Muscle layer of duodenum (tissue), 2 donors: ENCODE data around the gene DGKI.

Experiments used
- H3K27ac ChIP-seq: one replicate; pipeline ENCODE4 v1.7.0; 2013; ENCODE audit warnings: mild to moderate bottlenecking, low read length
- H3K27me3 ChIP-seq: one replicate; pipeline ENCODE4 v1.7.0; 2013; ENCODE audit warnings: low read depth, mild to moderate bottlenecking, control low read depth, low read length
- H3K36me3 ChIP-seq, 2 donors: one replicate each; pipeline ENCODE4 v1.7.0; 2013; ENCODE audit warnings: low read length in 2 of 2, control low read depth in 1 of 2, mild to moderate bottlenecking in 1 of 2; ENCODE audit not compliant: insufficient read depth in 2 of 2, control insufficient read depth in 1 of 2
- H3K4me1 ChIP-seq, 2 donors: one replicate each; pipeline ENCODE4 v1.7.0; 2013; ENCODE audit warnings: low read length in 2 of 2, mild to moderate bottlenecking in 2 of 2, control low read depth in 1 of 2, moderate library complexity in 1 of 2; ENCODE audit not compliant: insufficient read depth in 2 of 2, control insufficient read depth in 1 of 2
- H3K4me3 ChIP-seq, 2 donors: one replicate each; pipeline ENCODE4 v1.7.0; 2013; ENCODE audit warnings: low read length in 2 of 2, low read depth in 1 of 2, mild to moderate bottlenecking in 1 of 2
- H3K9me3 ChIP-seq, 2 donors: one replicate each; pipeline ENCODE4 v1.7.0; 2013; ENCODE audit warnings: low read length in 2 of 2, control low read depth in 1 of 2, mild to moderate bottlenecking in 1 of 2; ENCODE audit not compliant: control insufficient read depth in 1 of 2
- donor health status: healthy.

The DGKI gene

GRCh38 chr7:137696376-137696775, 150.4 kb downstream of the DGKI start:
- Histone ChIP-seq H3K4me1 (no peaks in the 10 kb centered on the region), H3K4me3 (no peak overlapping the region), H3K27me3 (no peaks in the 10 kb centered on the region), H3K27ac (no peak overlapping the region), H3K9me3 (no peaks in the 10 kb centered on the region), H3K36me3 (no peaks in the 10 kb centered on the region)

GRCh38 chr7:137695942-137696341, 150.8 kb downstream of the DGKI start:
- H3K36me3 ChIP-seq: no peaks in the 10 kb centered on the region
- no peaks in the 10 kb centered on the region for H3K4me1 ChIP-seq
- H3K4me3 ChIP-seq: no peak overlapping the region
- H3K27ac ChIP-seq: no peak overlapping the region
- H3K9me3 ChIP-seq: no peaks in the 10 kb centered on the region
- H3K27me3 ChIP-seq: no peaks in the 10 kb centered on the region

- no peaks in the 10 kb centered on the region for H3K36me3 ChIP-seq
- H3K27ac ChIP-seq: no peak overlapping the region
- no peaks in the 10 kb centered on the region for H3K9me3 ChIP-seq
- H3K4me3 ChIP-seq: no peak overlapping the region
- H3K27me3 ChIP-seq: no peaks in the 10 kb centered on the region
- H3K4me1 ChIP-seq: no peaks in the 10 kb centered on the region
Observed at GRCh38 chr7:137695494-137695893, 151.3 kb downstream of the DGKI start.

GRCh38 chr7:137694405-137694804, 152.4 kb downstream of the DGKI start:
- no peak overlapping the region for H3K4me3 ChIP-seq
- H3K36me3 ChIP-seq: no peaks in the 10 kb centered on the region
- no peaks in the 10 kb centered on the region for H3K27me3 ChIP-seq
- H3K27ac ChIP-seq: no peak overlapping the region
- H3K9me3 ChIP-seq: no peaks in the 10 kb centered on the region
- H3K4me1 ChIP-seq: no peaks in the 10 kb centered on the region

GRCh38 chr7:137692399-137692798, 154.4 kb downstream of the DGKI start:
- no peak overlapping the region for H3K4me3 ChIP-seq
- no peaks in the 10 kb centered on the region for H3K4me1 ChIP-seq
- H3K36me3 ChIP-seq: no peaks in the 10 kb centered on the region
- no peaks in the 10 kb centered on the region for H3K9me3 ChIP-seq
- H3K27me3 ChIP-seq: no peaks in the 10 kb centered on the region
- H3K27ac ChIP-seq: no peak overlapping the region

- no peaks in the 10 kb centered on the region for H3K27me3 ChIP-seq
- no peak overlapping the region for H3K4me3 ChIP-seq
- no peaks in the 10 kb centered on the region for H3K36me3 ChIP-seq
- H3K9me3 ChIP-seq: no peaks in the 10 kb centered on the region
- H3K4me1 ChIP-seq: no peaks in the 10 kb centered on the region
- H3K27ac ChIP-seq: no peak overlapping the region
Observed at GRCh38 chr7:137691566-137691965, 155.2 kb downstream of the DGKI start.

- Histone ChIP-seq H3K4me1 (no peaks in the 10 kb centered on the region), H3K9me3 (no peaks in the 10 kb centered on the region), H3K27ac (no peak overlapping the region), H3K27me3 (no peaks in the 10 kb centered on the region), H3K36me3 (no peaks in the 10 kb centered on the region), H3K4me3 (no peak overlapping the region)
Observed at GRCh38 chr7:137690635-137691034, 156.1 kb downstream of the DGKI start.

GRCh38 chr7:137689761-137690160, 157.0 kb downstream of the DGKI start:
- no peaks in the 10 kb centered on the region for H3K36me3 ChIP-seq
- H3K9me3 ChIP-seq: no peaks in the 10 kb centered on the region
- H3K4me3 ChIP-seq: no peak overlapping the region
- no peak overlapping the region for H3K27ac ChIP-seq
- no peaks in the 10 kb centered on the region for H3K4me1 ChIP-seq
- H3K27me3 ChIP-seq: no peaks in the 10 kb centered on the region

- no peaks in the 10 kb centered on the region for H3K4me1 ChIP-seq
- H3K36me3 ChIP-seq: no peaks in the 10 kb centered on the region
- H3K4me3 ChIP-seq: no peak overlapping the region
- no peaks in the 10 kb centered on the region for H3K9me3 ChIP-seq
- H3K27me3 ChIP-seq: no peaks in the 10 kb centered on the region
- H3K27ac ChIP-seq: no peak overlapping the region
Observed at GRCh38 chr7:137687556-137688265, 159.1 kb downstream of the DGKI start.

- Histone ChIP-seq H3K36me3 (peaks cover 0 to 8% of the 10 kb centered on the region in 2 donors), H3K9me3 (no peaks in the 10 kb centered on the region), H3K27ac (no peak overlapping the region), H3K27me3 (no peaks in the 10 kb centered on the region), H3K4me1 (no peaks in the 10 kb centered on the region), H3K4me3 (no peak overlapping the region)
Observed at GRCh38 chr7:137685433-137686164, 161.2 kb downstream of the DGKI start.

GRCh38 chr7:137684776-137685175, 162.0 kb downstream of the DGKI start:
- no peaks in the 10 kb centered on the region for H3K9me3 ChIP-seq
- peaks cover 0 to 8% of the 10 kb centered on the region in 2 donors for H3K36me3 ChIP-seq
- H3K4me1 ChIP-seq: no peaks in the 10 kb centered on the region
- no peaks in the 10 kb centered on the region for H3K27me3 ChIP-seq
- H3K4me3 ChIP-seq: no peak overlapping the region
- H3K27ac ChIP-seq: no peak overlapping the region
